Activated T-cell treated with anti-CD3 and anti-CD28 coated beads for 48 hours (primary cell): Measurements from ENCODE around the gene TP53BP2.
"Not testable (repeated sequence)": the region's sequence is repeated elsewhere in the genome, so short reads cannot be mapped to it uniquely, and the experiment has no call there.

Source experiments
- DNase-seq: peaks from one replicate; pipeline ENCODE4 v3.0.0-alpha.2; 2020; ENCODE audit warnings: low read depth

TP53BP2 gene

GRCh38 chr1:223742856-223743517 lies 102.8 kb downstream of the TP53BP2 start:
- DNase-seq = no peak

GRCh38 chr1:223741861-223742260 lies 103.9 kb downstream of the TP53BP2 start:
- DNase-seq = no peak

- DNase-seq = not testable (repeated sequence)
These were observed 105.6 kb downstream of the TP53BP2 start for GRCh38 chr1:223740038-223740736.

- DNase-seq = no peak
These were observed 106.2 kb downstream of the TP53BP2 start for GRCh38 chr1:223739366-223740037.

- DNase-seq = no peak
These were observed 107.0 kb downstream of the TP53BP2 start for GRCh38 chr1:223738465-223739365.

GRCh38 chr1:223737342-223737741 lies 108.4 kb downstream of the TP53BP2 start:
- no peak for DNase-seq

GRCh38 chr1:223736638-223737037 lies 109.1 kb downstream of the TP53BP2 start:
- not testable (repeated sequence) for DNase-seq

- no peak for DNase-seq
These were observed 111.6 kb downstream of the TP53BP2 start for GRCh38 chr1:223733898-223734852.

GRCh38 chr1:223732993-223733798 lies 112.6 kb downstream of the TP53BP2 start:
- no peak for DNase-seq

GRCh38 chr1:223731133-223731770 lies 114.5 kb downstream of the TP53BP2 start:
- DNase-seq = no peak

GRCh38 chr1:223730479-223731132 lies 115.1 kb downstream of the TP53BP2 start:
- no peak for DNase-seq

GRCh38 chr1:223729906-223730305 lies 115.8 kb downstream of the TP53BP2 start:
- no peak for DNase-seq
